ENCODE results near the gene CCDC177. TPM values are rescaled to one million over a fixed set of nuclear protein-coding genes. Genes with fewer than 3 reads are reported as not detected.

The CCDC177 gene
- polyA plus RNA-seq, 1 donor from 2014 or later, result 3.2 TPM

GRCh38 chr14:69593018-69593677, 18.5 kb upstream of the CCDC177 start:
- Histone ChIP-seq H2AFZ (ENCODE audit: low read depth, low read length) (no peak overlapping the region), H3K79me2 (replicated peaks; ENCODE audit: insufficient read depth, low read length) (no peaks in the 10 kb centered on the region), H3K9me3 (ENCODE audit: low read length) (no peaks in the 10 kb centered on the region), H3K27ac (ENCODE audit: low read length) (no peak overlapping the region), H3K4me3 (ENCODE audit: low read length) (no peak overlapping the region), H3K27me3 (ENCODE audit: insufficient read depth, low read depth, low read length) (no peaks in the 10 kb centered on the region), H3K36me3 (ENCODE audit: insufficient read depth, low read length) (no peaks in the 10 kb centered on the region), H3K9me2 (ENCODE audit: insufficient read depth, low read length) (no peaks in the 10 kb centered on the region), H3F3A (ENCODE audit: insufficient read depth, low read length, poor library complexity, severe bottlenecking) (no peaks in the 10 kb centered on the region), H3K4me2 (ENCODE audit: low read length) (no peak overlapping the region), H4K20me1 (ENCODE audit: insufficient read depth) (no peaks in the 10 kb centered on the region), H3K9ac (ENCODE audit: low read length) (no peak overlapping the region)
- TF ChIP-seq MXI1 (conservative IDR thresholded peaks at IDR 0.05; ENCODE audit: poor library complexity, severe bottlenecking) (no peak), EP300 (conservative IDR thresholded peaks at IDR 0.05; ENCODE audit: poor library complexity, severe bottlenecking) (no peak), CTCF (IDR thresholded peaks at IDR 0.05; ENCODE audit: poor library complexity, severe bottlenecking) (no peak)

- H3K4me2 ChIP-seq (ENCODE audit: low read length), result no peak overlapping the region
- no peaks in the 10 kb centered on the region for H3F3A ChIP-seq (ENCODE audit: insufficient read depth, low read length, poor library complexity, severe bottlenecking)
- H3K9me3 ChIP-seq (ENCODE audit: low read length), result no peaks in the 10 kb centered on the region
- H3K9ac ChIP-seq (ENCODE audit: low read length), result no peak overlapping the region
- H3K9me2 ChIP-seq (ENCODE audit: insufficient read depth, low read length), result no peaks in the 10 kb centered on the region
- H2AFZ ChIP-seq (ENCODE audit: low read depth, low read length), result no peak overlapping the region
- H3K79me2 ChIP-seq (replicated peaks; ENCODE audit: insufficient read depth, low read length), result no peaks in the 10 kb centered on the region
- H3K36me3 ChIP-seq (ENCODE audit: insufficient read depth, low read length), result no peaks in the 10 kb centered on the region
- TF ChIP-seq REST (IDR thresholded peaks at IDR 0.05; ENCODE audit: borderline replicate concordance), result no peak
- TF ChIP-seq SMC3 (conservative IDR thresholded peaks at IDR 0.05; ENCODE audit: poor library complexity), result no peak
- TF ChIP-seq TAF1 (IDR thresholded peaks at IDR 0.05; ENCODE audit: low read depth), result no peak
- no peak for TF ChIP-seq EP300 (conservative IDR thresholded peaks at IDR 0.05; ENCODE audit: poor library complexity, severe bottlenecking)
- no peak for TF ChIP-seq RAD21 (conservative IDR thresholded peaks at IDR 0.05)
- TF ChIP-seq POLR2AphosphoS5 (IDR thresholded peaks at IDR 0.05), result no peak
- no peak for TF ChIP-seq EZH2 (IDR thresholded peaks at IDR 0.05; ENCODE audit: borderline replicate concordance, insufficient read depth, low read length, poor library complexity, severe bottlenecking)
- no peak for TF ChIP-seq CTCF (IDR thresholded peaks at IDR 0.05; ENCODE audit: poor library complexity, severe bottlenecking)
- TF ChIP-seq MXI1 (conservative IDR thresholded peaks at IDR 0.05; ENCODE audit: poor library complexity, severe bottlenecking), result no peak
- H3K27me3 ChIP-seq (ENCODE audit: insufficient read depth, low read depth, low read length), result no peaks in the 10 kb centered on the region
- H3K27ac ChIP-seq (ENCODE audit: low read length), result no peak overlapping the region
- H4K20me1 ChIP-seq (ENCODE audit: insufficient read depth), result no peaks in the 10 kb centered on the region
- no peak overlapping the region for H3K4me3 ChIP-seq (ENCODE audit: low read length)
Measured at GRCh38 chr14:69591317-69591716, 16.6 kb upstream of the CCDC177 start.
